NB4 (cell line): ENCODE measurements around the gene HVCN1.
"Not testable (repeated sequence)": the region's sequence is repeated elsewhere in the genome, so short reads cannot be mapped to it uniquely, and the experiment has no call there.

ENCODE experiments used
- DNase-seq: peaks from one replicate; pipeline ENCODE4 v3.0.0; 2010; ENCODE audit warnings: low read depth
- H3K4me3 ChIP-seq: one replicate; pipeline ENCODE4 v1.5.1; 2011; ENCODE audit warnings: mild to moderate bottlenecking, low read depth, low read length, moderate library complexity
- MYC ChIP-seq: IDR thresholded peaks from 2 replicates; pipeline ENCODE4 v1.6.1; 2011; ENCODE audit warnings: low read depth, low read length
- POLR2A ChIP-seq: IDR thresholded peaks from 2 replicates; pipeline ENCODE4 v1.6.1; 2011; ENCODE audit warnings: mild to moderate bottlenecking; ENCODE audit not compliant: insufficient read length; ENCODE audit errors: extremely low read depth
- TF ChIP-seq, protein P1 (sequence below): IDR thresholded peaks from one replicate; pipeline ENCODE4 v1.5.1; 2012; ENCODE audit warnings: low read depth, low read length
- TF ChIP-seq, protein P2 (sequence below): IDR thresholded peaks from 2 replicates; pipeline ENCODE4 v1.6.1; 2011; ENCODE audit warnings: low read depth, low read length

HVCN1 gene

DNA sequence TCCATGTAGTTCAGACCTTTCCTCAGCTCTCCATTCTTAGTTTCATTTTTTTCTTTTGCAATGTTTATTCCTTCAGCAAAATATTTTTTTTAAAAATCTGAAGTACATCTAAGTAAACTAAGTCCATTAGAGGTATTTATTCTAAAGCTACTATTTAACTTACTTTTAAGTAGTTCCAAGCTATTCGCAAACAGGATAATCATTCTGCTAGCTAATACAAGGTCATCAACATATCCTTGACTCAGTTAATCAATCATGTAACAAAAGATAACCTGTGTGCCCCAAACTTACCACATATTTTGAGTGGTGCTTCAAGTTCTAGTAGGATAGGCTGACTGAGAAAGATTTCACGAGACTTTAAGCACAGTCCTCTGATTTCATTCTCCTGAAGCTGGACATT is 42.6 kb upstream of the HVCN1 start:
- no peak overlapping the region for H3K4me3 ChIP-seq
- TF ChIP-seq MYC, result no peak
- no peak for TF ChIP-seq POLR2A
- TF ChIP-seq, protein P1, sequence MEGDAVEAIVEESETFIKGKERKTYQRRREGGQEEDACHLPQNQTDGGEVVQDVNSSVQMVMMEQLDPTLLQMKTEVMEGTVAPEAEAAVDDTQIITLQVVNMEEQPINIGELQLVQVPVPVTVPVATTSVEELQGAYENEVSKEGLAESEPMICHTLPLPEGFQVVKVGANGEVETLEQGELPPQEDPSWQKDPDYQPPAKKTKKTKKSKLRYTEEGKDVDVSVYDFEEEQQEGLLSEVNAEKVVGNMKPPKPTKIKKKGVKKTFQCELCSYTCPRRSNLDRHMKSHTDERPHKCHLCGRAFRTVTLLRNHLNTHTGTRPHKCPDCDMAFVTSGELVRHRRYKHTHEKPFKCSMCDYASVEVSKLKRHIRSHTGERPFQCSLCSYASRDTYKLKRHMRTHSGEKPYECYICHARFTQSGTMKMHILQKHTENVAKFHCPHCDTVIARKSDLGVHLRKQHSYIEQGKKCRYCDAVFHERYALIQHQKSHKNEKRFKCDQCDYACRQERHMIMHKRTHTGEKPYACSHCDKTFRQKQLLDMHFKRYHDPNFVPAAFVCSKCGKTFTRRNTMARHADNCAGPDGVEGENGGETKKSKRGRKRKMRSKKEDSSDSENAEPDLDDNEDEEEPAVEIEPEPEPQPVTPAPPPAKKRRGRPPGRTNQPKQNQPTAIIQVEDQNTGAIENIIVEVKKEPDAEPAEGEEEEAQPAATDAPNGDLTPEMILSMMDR, result no peak
- TF ChIP-seq, protein P2, sequence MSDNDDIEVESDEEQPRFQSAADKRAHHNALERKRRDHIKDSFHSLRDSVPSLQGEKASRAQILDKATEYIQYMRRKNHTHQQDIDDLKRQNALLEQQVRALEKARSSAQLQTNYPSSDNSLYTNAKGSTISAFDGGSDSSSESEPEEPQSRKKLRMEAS, result no peak
- DNase-seq, result no peak

DNA sequence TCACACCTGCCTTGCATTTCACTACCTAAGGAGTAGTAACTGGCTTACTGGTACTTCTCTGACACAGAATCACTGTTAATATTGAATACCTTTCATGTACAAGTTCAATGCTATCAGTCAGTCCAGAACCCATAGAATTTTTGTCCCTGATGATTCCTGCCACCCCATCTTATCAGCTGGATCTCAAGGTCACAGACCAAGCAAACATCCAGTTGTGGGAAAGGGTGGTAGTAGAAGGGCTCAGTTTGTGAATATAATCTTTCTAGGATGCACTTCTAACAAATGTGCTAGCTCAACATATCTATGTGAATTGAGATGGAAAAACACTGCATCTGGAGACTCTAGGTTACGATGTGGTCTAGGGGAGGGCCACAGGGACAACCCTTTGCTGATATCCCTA is 39.7 kb upstream of the HVCN1 start:
- H3K4me3 ChIP-seq, result no peak overlapping the region
- no peak for DNase-seq
- TF ChIP-seq, protein P2, result no peak
- TF ChIP-seq, protein P1, result no peak
- no peak for TF ChIP-seq MYC
- no peak for TF ChIP-seq POLR2A

DNA sequence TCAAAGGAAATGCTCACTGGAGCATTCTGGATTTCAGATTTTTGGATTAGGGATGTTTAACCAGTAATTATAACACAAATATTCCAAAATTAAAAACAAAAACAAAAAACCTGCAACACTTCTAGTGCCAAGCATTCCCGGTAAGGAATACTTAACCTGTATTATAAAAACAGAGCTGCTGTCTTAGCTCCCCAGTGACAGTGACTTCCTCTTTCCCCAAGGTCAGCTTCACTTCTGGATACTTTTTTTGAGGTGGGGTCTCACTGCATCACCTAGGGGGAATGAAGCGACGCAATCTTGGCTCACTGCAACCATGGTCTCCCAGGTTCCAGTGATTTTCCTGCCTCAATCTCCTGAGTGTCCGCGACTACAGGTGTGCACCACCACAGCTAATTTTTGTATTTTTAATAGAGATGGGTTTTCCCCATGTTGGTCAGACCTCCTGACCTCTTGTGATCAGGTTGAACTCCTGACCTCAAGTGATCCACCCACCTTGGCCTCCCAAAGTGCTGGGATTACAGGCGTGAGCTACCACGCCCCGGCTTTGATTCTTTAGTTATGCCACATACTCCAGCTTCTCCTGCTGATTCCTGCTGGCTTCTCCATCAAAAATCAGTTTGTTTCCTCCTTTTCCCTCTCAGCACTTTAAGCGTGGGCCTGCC is 37.9 kb upstream of the HVCN1 start:
- no peak for DNase-seq
- no peak overlapping the region for H3K4me3 ChIP-seq
- TF ChIP-seq POLR2A (no peak), MYC (no peak)
- TF ChIP-seq, protein P1, result no peak
- TF ChIP-seq, protein P2, result no peak

DNA sequence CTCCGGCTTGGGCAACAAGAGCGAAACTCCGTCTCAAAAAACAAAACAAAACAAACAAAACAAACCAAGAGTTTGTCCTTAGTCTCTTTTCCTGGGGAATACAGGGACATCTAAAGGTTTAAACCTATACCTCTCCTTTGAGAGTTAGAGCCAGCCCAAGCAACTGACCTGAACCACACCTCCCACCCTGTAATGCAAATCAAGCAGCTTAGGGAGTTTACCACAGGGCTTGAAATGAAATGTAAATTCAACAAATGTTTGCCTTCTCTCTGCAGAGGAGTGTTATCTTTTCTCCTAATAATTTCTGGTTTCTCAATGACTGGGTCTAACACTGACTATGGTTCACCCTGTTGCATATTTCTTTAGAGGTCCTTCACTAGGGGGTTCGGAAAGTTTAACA is 37.1 kb upstream of the HVCN1 start:
- no peak for DNase-seq
- no peak overlapping the region for H3K4me3 ChIP-seq
- no peak for TF ChIP-seq POLR2A
- TF ChIP-seq MYC, result no peak
- TF ChIP-seq, protein P1, result no peak
- TF ChIP-seq, protein P2, result no peak

DNA sequence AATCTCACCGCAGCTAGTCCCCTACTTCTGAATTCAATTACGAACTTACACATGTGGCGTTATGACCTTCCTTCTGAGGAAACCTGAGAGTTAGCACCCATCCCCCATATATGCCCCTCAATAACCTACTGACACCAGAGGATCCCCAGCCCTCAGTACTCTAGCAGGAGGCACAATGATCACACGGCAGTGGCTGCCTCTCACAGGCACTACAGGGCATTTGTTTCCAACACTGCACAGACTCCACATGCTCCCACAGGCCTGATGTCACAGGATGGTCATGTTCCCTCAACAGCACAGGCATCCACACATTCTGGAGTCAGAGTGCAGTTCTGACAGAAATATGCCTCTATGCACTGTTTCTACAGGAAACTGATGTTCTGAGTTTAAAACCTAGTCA is 36.4 kb upstream of the HVCN1 start:
- TF ChIP-seq, protein P1, result no peak
- TF ChIP-seq MYC, result no peak
- TF ChIP-seq POLR2A, result no peak
- TF ChIP-seq, protein P2, result no peak

GRCh38 chr12:110722892-110723291 is 34.0 kb upstream of the HVCN1 start:
- not testable (repeated sequence) for H3K4me3 ChIP-seq, DNase-seq

More for the DNA sequence above, 36.4 kb upstream of the HVCN1 start:
- no peak for DNase-seq
- no peak overlapping the region for H3K4me3 ChIP-seq
